Thoracic aorta (tissue), 2 donors: ENCODE data around the gene CPT2. TPM values are rescaled to one million over a fixed set of nuclear protein-coding genes. Genes with fewer than 3 reads are reported as not detected.
"Not testable (repeated sequence)": the region's sequence is repeated elsewhere in the genome, so short reads cannot be mapped to it uniquely, and the experiment has no call there.

Experiments used
- ATAC-seq: fragments of 150-250 bp; one replicate; pipeline ENCODE4 v1.8.0; 2017; ENCODE audit warnings: low read depth; ENCODE audit not compliant: insufficient number of reproducible peaks, low FRiP score
- DNase-seq: peaks from one replicate; pipeline ENCODE4 v3.0.0-alpha.2; 2020; ENCODE audit warnings: low spot score
- H3K27ac ChIP-seq, 2 donors: fragments of 200-600 bp; sonication (generic); 1 replicate in 1 of 2; 2 replicates in 1 of 2; pipeline ENCODE4 v1.5.1; 2016; ENCODE audit warnings: mild to moderate bottlenecking in 2 of 2, moderate library complexity in 2 of 2
- H3K27me3 ChIP-seq: fragments of 200-600 bp; sonication (generic); replicated peaks from 2 replicates; pipeline ENCODE4 v1.6.0; 2016; ENCODE audit warnings: mild to moderate bottlenecking; ENCODE audit not compliant: insufficient read depth
- H3K36me3 ChIP-seq: fragments of 200-600 bp; sonication (generic); one replicate; pipeline ENCODE4 v1.5.1; 2016
- H3K4me1 ChIP-seq, 2 donors: fragments of 200-600 bp; sonication (generic); 1 replicate in 1 of 2; 2 replicates in 1 of 2; pipeline versions ENCODE4 v1.5.1 to v1.6.0; 2016; ENCODE audit warnings: low read depth in 2 of 2, mild to moderate bottlenecking in 1 of 2; ENCODE audit not compliant: control insufficient read depth in 1 of 2
- H3K4me3 ChIP-seq: fragments of 200-600 bp; sonication (generic); 2 replicates; pipeline ENCODE4 v1.5.1; 2016; ENCODE audit warnings: mild to moderate bottlenecking
- H3K9me3 ChIP-seq: fragments of 200-600 bp; sonication (generic); 2 replicates; pipeline ENCODE4 v1.5.1; 2016
- CTCF ChIP-seq: fragments of 200-600 bp; sonication (generic); IDR thresholded peaks from one replicate; pipeline ENCODE4 v1.5.1; 2019; ENCODE audit warnings: antibody characterized with exemption
- total RNA-seq, 2 donors: library from RNA; depleted of rRNA; stranded (reverse); fragments of >200 nt; gene quantifications; one replicate each; pipeline versions ENCODE4 v1.1.0 to v1.2.3, GENCODE V29; 2016

The CPT2 gene
- total RNA-seq, 2 donors from 2014 or later: 6.6 to 20.4 TPM

DNA sequence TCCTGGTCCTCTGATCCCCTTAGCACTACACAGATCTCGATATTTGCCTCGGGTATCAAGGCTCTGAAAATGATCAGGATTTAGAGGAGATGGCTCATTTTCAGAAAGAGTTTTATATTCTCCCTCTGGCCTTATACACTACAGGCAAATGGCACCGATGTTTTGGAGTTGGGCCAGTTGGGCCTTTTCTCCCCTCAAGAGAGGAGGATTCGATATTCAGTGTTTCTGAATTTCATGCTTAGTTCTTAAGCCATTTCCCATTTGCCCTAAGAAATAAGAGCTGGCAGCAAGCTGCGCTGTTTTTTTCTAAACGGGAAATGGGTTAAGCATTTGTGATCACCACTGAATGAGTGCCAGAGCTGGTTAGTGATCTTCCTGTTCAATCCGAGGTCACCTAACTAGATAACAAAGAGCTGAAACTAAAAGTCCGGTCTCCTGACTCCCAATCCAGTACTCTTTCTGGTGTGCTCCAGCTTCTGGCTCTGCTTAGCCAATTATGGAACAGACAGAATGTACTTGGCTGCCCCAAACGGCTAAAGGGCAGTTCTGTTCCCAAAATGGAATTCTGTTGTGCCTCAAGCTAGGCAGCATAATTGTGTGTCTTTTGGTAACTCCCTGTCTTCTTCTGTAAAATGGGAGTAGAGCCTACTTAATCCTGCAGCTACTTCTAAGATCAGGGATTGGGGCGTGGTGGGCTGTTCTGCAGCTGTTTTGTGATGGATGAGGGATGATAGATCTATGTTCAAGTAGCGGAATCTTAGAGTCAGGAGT lies 1.2 kb upstream of the CPT2 start:
- Histone ChIP-seq H3K36me3 (no peaks in the 10 kb centered on the region), H3K27me3 (no peaks in the 10 kb centered on the region), H3K27ac (peak overlapping the region; percentile 84 to 99), H3K4me1 (peaks cover 13 to 41% of the 10 kb centered on the region in 2 donors), H3K4me3 (peak overlapping the region; percentile 87), H3K9me3 (no peaks in the 10 kb centered on the region)
- TF ChIP-seq CTCF: no peak
- DNase-seq (no peak), ATAC-seq (no peak)

DNA sequence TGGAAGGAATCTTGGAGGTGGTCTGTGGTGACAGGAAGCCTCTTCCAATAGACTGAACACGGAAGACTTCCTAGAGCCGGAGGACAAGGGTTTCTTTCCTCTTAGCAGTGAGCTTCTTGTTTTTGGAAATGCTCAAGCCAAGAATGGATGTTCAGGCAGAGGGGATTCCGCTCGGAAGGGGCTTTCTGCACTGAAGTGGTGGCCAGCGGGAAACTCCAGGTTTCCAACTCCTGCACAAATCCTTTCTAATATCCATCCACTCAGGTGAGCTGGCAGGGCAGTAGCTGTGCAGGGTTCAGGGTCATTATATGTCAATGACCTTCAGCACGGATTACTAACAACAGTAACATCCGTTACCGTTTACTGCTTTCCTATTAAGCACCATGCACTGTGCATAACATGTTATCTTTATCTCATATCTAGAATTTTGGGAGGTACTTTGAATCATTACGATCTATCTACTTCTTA lies 573 bp upstream of the CPT2 start:
- Histone ChIP-seq H3K4me3 (peak overlapping the region; percentile 87), H3K27me3 (no peaks in the 10 kb centered on the region), H3K27ac (peak overlapping the region; percentile 84 to 99), H3K4me1 (peaks cover 13 to 41% of the 10 kb centered on the region in 2 donors), H3K9me3 (no peaks in the 10 kb centered on the region), H3K36me3 (no peaks in the 10 kb centered on the region)
- no peak for TF ChIP-seq CTCF
- ATAC-seq: no peak
- DNase-seq: no peak

DNA sequence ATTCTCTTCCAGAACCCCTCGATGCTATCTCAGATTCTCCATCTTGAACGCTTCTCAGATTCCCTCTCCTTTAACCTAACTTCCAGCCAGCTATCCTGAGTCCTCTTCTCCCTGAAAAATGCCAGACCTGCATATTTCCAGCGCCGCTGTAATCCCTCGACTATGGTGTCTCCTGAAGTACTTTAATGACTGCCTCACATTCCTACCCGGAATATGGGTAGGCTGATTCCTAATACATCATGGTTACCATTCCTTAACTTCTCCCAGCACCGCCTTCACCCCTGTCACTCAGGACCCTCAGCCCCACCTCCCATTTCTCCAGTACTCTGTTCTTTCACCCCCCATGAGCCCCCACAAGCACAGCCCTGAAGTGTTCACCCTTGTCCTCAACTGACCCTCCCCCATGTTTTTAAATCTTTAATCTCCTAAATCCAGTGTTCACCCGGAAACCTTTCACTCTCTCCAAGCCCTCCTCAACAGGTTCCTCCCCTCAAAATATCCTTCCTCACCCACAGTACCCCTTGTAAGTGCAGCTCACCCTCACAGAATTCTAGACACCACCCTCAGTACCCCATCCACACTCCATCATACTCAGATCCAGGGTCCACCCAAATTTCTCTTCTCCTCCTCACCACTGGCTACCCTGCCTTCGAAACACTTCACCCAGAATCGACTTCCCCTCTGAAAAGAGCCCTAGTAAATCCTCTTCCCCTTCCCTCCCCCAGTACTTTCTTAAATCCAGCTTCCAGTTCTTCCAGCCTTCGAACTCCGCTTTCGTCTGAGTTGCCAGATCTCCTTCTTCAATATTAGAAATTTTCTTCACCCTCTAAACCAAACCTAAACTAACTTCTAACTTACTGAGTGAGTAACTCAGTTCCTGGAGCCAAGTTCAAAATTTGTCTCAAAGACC lies 922 bp downstream of the CPT2 start:
- H3K36me3 ChIP-seq: peaks cover 7% of the 10 kb centered on the region
- H3K9me3 ChIP-seq: no peaks in the 10 kb centered on the region
- no peaks in the 10 kb centered on the region for H3K27me3 ChIP-seq
- no peak for ATAC-seq
- H3K27ac ChIP-seq: peak overlapping the region; percentile 84 to 99
- DNase-seq: no peak
- no peak for TF ChIP-seq CTCF
- peak overlapping the region; percentile 87 for H3K4me3 ChIP-seq
- H3K4me1 ChIP-seq: peaks cover 13 to 41% of the 10 kb centered on the region in 2 donors

DNA sequence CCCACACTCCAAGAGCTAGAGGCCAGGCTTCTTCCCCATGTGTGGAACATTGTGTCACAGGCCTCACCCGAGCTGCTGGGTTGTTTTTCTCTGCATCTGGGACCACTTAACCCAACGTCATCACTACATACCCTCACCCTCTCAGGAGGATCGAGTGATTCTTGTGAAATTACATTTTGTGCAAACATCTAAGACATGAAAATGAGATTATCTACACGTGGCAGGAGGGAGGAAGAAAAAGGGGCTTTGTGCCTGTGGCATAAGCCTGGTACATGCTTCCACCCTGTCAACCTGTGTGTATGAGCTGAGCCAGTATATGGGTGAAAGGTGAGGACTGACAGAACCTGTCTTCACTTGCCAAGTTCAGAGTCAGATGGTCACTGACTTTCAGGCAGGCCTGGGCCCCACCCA lies 1.6 kb downstream of the CPT2 start:
- Histone ChIP-seq H3K36me3 (peaks cover 7% of the 10 kb centered on the region), H3K27ac (peak overlapping the region in 1 of 2 donors; percentile 99), H3K9me3 (no peaks in the 10 kb centered on the region), H3K27me3 (no peaks in the 10 kb centered on the region), H3K4me1 (peaks cover 13 to 41% of the 10 kb centered on the region in 2 donors), H3K4me3 (peak overlapping the region; percentile 87)
- no peak for TF ChIP-seq CTCF
- DNase-seq (no peak), ATAC-seq (no peak)

DNA sequence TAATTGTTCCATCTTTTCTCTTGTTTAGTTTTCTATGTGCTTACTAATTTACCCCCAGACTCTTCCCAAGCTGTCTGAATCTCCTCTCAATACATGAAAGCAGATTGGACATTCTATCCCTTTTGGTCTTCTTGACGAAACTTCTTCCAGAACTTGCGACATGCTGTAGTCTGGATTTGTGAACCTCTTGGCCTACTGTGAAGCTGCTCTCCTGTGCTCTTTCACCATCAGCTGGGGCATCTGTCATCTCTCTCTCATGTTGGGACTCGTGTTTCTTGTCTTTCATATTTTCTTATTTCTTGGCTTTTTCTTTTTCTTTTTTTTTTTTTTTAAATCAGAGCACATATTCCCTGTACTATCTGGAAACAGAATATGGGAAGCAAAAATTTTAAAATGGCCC lies 6.8 kb downstream of the CPT2 start:
- no peak for TF ChIP-seq CTCF
- Histone ChIP-seq H3K4me1 (peaks cover 0 to 15% of the 10 kb centered on the region in 2 donors), H3K27me3 (no peaks in the 10 kb centered on the region), H3K9me3 (no peaks in the 10 kb centered on the region), H3K36me3 (peaks cover 20% of the 10 kb centered on the region), H3K27ac (no peak overlapping the region), H3K4me3 (no peak overlapping the region)
- no peak for DNase-seq
- no peak for ATAC-seq

DNA sequence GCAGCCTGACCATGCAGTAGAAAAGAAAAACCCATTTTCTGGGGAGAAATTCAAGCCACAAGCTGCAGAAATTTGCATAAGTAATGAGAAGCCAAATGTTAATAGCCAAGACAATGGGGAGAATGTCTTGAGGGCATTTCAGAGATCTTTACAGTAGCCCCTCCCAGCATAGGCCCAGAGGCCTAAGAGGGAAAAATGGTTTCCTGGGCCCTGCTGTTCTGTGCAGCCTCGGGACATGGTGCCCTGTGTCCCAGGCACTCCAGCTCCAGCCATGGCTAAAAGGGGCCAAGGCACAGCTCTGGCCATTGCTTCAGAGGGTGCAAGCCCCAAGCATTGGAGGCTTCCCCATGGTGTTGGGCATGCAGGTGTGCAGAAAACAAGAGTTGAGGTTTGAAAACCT lies 8.9 kb downstream of the CPT2 start:
- H3K36me3 ChIP-seq: peaks cover 38% of the 10 kb centered on the region
- DNase-seq, ATAC-seq: not testable (repeated sequence)

DNA sequence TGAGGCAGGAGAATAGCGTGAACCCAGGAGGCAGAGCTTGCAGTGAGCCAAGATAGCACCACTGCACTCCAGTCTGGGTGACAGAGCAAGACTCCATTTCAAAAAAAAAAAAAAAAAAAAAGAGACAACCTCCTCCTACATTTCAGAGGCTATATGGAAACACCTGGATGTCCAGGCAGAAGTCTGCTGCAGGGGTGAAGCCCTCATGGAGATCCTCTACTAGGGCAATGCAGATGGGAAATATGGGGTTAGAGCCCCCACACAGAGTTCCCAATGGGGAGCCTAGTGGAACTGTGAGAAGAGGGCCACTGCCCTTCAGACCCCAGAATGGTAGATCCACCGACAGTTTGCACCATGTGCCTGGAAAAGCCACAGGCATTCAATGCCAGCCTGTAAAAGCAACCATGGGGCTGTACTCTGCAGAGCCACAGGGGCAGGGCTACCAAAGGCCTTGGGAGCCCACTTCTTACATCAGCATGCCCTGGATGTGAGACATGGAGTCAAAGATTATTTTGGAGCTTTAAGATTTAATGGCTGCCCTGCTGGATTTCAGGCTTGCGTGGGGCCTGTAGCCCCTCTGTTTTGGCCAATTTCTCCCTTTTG lies 9.6 kb downstream of the CPT2 start:
- not testable (repeated sequence) for H3K4me1 ChIP-seq, DNase-seq, H3K27ac ChIP-seq, H3K4me3 ChIP-seq, ATAC-seq, H3K27me3 ChIP-seq, H3K9me3 ChIP-seq
- H3K36me3 ChIP-seq: peaks cover 45% of the 10 kb centered on the region

More for the DNA sequence above, 8.9 kb downstream of the CPT2 start:
- H3K9me3 ChIP-seq, H3K4me1 ChIP-seq, H3K27ac ChIP-seq, H3K4me3 ChIP-seq, H3K27me3 ChIP-seq: not testable (repeated sequence)
